KG1 (cell line): ENCODE data around the gene KRT71.
"Not testable (repeated sequence)": the region's sequence is repeated elsewhere in the genome, so short reads cannot be mapped to it uniquely, and the experiment has no call there.

Experiments
- DNase-seq: peaks from one replicate; lab custom pipeline; 2025; lab: John Stamatoyannopoulos, UW

Gene KRT71

DNA sequence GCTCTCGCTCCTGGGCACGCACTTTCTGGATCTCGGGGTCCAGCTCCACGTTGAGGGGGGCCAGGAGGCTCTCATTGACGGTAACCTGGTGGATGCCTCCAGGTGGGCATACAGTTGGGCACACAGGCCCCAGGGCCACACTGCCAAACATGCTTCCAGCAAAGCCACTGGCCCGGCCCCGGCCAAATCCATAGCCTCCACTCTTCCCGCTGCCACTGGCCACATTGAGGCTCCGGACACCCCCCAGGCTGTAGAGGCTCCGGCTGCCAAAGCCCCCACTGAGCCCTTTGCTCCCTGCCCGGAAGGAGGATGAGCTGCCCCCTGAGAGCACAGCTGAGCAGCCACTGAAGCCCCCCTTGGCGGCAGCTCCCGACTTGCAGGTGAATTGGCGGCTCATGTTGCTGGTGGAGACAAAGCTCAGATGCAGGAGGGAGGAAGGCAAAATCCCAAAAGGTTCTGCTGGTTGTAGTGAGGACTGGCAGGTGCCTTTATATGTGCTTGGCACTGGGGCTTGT lies at the start of gene KRT71:
Gene KRT71 (minus strand): TSS at position 465 of the 515 bp plus-strand sequence. CDS start 68 bp downstream, at position 397.
- no peak for DNase-seq

DNA sequence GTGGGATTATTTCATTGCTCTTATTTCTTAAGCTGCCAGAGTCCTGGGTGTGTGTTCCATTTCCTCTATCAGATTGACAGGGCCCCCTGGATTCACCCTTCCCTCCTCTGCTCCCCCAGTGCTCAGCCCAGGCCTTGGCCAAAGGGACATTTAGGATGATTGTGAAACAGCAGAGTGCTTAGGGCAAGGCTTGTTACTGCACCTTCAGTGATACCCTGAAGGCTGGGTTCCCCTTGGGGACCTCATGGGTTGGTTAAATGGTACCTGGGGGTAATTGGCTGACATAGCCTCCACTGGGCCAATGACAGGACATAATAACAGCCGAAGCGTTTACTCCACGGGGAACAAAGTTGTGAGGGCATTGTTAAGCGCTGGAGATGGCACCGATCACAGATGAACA lies 49.6 kb upstream of the KRT71 start:
- no peak for DNase-seq

- no peak for DNase-seq
Measured at GRCh38 chr12:52601671-52602070, 48.7 kb upstream of the KRT71 start.

- no peak for DNase-seq
Measured at GRCh38 chr12:52600941-52601481, 48.1 kb upstream of the KRT71 start, which contains the start of gene KRT72. Gene KRT72 (minus strand): TSS chr12:52601463. CDS start chr12:52601452, 11 bp downstream.

GRCh38 chr12:52600475-52600874 lies 47.5 kb upstream of the KRT71 start:
- no peak for DNase-seq

DNA sequence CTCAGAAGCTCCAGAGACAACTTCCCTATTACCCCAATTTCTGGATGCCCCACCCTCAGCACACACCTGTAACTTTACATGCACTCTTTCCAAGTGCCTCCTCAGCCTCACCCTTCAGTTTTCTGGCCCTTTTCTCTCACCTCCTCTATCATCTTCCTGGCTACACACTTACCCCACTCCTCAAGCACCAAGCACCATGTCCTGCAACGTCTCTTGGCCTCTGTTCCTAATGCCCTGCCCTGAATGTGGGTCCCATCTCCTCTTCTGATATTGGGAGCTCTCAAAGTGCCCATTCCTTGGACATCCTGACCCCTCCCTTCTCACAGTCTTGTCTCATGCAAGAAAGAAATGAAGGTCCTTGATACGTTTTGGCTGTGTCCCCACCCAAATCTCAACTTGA lies 47.1 kb upstream of the KRT71 start:
- no peak for DNase-seq

- DNase-seq = no peak
Measured at GRCh38 chr12:52598966-52599365, 46.0 kb upstream of the KRT71 start.

- not testable (repeated sequence) for DNase-seq
Measured at GRCh38 chr12:52594237-52594636, 41.3 kb upstream of the KRT71 start.

DNA sequence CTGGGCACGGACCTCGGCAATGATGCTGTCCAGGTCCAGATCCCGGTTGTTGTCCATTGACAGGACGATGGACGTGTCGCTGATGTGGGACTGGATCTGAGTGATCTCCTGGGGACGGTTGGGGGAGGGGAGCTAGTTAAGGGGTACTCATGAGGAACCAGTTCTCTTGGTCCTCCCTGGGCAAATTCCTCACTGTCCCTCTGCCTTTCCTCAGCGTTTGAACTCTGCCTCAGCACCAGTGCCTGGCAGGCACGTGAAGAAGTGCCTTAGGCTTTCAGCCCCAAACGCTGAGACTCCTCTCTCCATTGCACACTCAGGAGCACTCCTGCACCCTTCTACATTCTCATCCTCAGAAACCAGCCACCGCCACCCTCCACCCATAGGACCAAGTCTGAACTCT lies 38.6 kb upstream of the KRT71 start:
- DNase-seq = no peak

GRCh38 chr12:52590021-52590420 lies 37.1 kb upstream of the KRT71 start:
- no peak for DNase-seq

GRCh38 chr12:52587563-52587962 lies 34.6 kb upstream of the KRT71 start:
- no peak for DNase-seq

GRCh38 chr12:52585946-52586345 lies 33.0 kb upstream of the KRT71 start:
- DNase-seq = no peak

GRCh38 chr12:52585066-52585465 lies 32.1 kb upstream of the KRT71 start:
- DNase-seq = no peak

GRCh38 chr12:52584156-52584682 lies 31.3 kb upstream of the KRT71 start:
- no peak for DNase-seq

DNA sequence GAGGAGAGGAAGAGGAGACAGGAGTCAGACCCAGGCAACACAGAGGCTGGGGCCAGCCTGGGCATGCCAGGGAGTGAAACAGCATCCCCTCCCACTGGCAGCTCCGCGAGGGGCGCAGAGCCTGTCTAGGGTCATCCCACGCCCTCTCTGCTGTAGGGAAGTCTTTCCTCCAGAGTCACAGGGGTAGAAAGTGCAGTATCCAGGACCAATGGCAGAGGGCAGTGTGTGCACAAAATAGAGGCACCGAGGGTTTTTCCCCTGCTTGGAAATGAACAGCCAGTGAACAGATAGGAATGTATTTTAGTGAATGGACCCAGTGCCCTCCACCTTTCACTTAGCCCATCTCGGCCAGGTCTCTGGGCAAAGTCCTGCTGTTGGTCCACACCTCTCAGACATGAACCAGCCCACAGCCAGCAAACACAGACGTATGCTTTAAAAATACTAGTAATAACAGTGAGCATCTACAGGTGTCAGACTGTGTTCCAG lies 30.1 kb upstream of the KRT71 start:
- no peak for DNase-seq

DNA sequence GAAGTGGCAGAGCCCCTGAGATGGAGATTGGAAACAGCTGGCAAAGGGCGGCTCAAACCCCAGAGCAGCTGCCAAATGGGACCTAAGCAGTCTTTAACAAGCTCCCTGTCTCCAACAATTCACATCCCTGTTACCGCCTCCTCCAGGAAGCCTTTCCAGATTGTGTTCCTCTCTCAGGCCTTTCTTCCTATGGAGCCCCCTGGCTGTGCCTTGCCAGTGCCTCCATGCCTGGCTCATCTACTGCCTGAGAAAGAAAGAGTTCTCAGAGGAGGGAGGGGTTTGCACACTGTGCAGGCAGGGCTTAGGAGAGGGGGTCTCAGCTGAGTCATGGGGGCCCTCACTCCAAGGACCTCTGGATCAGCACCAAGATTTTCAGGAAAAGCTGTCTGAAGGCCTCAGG lies 29.5 kb upstream of the KRT71 start:
- no peak for DNase-seq

- no peak for DNase-seq
Measured at GRCh38 chr12:52581481-52581880, 28.5 kb upstream of the KRT71 start.

GRCh38 chr12:52581066-52581465 lies 28.1 kb upstream of the KRT71 start:
- DNase-seq = no peak

GRCh38 chr12:52580496-52580895 lies 27.6 kb upstream of the KRT71 start:
- no peak for DNase-seq

DNA sequence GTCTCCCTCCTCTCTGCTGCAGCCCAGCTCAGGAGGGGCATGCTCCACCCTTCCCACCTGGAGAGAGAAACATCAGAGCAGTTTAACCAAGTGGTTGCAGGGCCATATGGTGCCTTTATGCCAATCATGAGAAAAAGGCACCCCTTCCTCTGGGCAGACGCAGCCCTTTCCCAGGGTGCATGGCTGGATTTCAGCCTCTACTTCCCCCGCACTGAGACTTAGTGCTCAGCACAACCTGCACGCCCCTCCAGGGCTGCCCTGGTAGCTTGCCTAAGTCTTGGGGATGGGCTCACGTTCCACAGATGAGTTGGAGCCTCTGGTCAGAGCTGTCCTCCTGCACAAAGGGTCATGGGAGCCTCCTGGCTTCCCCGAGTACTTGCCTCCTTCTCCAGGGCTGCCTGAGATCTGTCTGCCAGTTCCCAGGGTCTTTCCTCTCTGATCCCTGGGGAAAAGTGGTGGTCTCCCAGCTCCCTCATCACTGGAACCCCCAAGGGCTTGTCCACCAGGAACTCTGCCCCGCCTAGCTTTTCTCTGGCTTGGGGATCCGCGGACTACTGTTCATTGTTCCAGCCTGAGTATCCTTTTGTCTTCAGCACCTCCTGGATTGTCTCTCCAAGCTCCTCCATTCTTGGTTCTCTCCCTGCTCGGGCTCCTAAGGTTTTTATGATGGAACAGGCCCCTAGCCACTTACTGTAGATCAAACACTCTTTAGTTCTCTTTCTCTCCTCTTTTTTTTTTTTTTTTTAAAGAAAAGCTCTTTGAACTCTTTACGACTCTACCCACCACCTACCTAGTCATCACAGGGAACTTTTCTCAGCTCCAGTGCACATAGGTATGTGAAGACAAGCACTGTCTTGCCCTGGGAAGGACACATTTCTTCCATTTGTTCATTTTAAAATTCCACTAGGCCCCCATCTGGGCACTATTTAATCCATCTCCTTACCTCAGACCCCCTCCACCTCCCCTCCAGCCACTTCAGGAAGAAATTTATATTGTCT lies 26.8 kb upstream of the KRT71 start:
- no peak for DNase-seq

DNA sequence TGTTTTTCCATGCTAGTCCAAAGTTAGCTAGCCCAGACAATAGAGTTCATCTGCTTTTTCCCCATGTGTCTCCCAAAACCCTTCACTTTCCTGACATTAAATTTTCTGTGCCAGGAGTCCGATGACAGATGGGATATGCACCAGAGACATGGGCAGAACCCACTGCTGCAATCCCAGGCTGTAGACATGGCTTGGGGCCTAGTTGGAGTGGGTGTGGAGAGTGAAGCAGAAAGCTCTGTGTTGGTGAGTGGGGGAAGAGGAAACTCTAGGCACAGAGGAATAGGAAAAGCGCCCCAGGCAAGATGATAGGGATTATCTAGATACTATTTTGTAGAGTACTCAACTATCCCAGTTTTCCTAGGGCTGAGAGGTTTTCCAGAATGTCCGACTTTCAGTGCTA lies 25.5 kb upstream of the KRT71 start:
- no peak for DNase-seq

DNA sequence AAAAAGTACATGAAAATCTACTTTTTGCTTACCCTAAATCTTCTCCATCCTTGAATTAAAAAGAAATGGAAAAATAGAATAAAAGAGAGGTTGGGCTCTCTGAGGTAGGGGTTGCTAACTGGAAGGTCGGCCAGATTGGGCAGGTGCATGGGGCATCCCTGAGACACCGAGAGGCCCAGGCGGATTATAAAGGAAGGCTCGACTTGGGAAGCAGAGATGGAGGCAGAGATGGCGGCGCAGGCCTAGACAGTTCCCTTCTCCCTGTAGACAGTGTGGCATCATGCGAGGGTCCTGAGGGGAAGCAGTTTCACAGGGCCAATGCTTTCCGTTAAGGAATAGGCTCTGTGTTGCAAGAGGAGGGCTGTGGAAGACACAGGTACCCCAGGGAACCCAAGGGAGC lies 24.4 kb upstream of the KRT71 start:
- no peak for DNase-seq

DNA sequence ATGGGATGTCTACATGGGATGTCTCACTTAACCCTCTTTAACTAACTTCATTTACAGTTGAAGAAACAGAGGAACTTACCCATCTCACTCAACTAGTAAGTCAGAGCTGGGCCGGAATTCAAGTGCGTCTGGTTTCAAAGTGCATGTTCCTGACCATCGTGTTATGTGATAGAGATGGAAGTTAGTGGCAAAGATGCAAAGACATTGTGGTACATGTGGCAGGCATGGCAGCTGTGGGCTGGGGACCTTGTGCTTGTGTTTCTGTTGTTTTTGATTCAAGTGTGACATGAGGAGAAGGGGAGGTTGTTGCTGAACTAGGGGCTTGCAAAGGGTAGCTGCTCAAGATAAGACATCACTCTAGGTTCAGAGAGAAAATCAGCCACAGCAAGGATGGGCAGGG lies 23.0 kb upstream of the KRT71 start:
- DNase-seq = no peak
